OCI-LY3 (cell line): ENCODE measurements around the gene NRSN2.

Experiments
- CTCF ChIP-seq: fragments of 200-600, 300-600 bp; sonication (generic); IDR thresholded peaks from 2 replicates; pipeline ENCODE4 v1.5.1; 2014; ENCODE audit warnings: antibody characterized with exemption, low read length, low read depth
- EZH2phosphoT487 ChIP-seq: fragments of 200-600 bp; shearing (Covaris generic); IDR thresholded peaks from 2 replicates; pipeline ENCODE4 v1.6.1; 2018; ENCODE audit warnings: antibody characterized with exemption, mixed run types, low read depth

- TF ChIP-seq CTCF (no peak), EZH2phosphoT487 (no peak)
Measured at GRCh38 chr20:309841-310644, 36.9 kb upstream of the NRSN2 start.
